ENCODE data around the gene LYPD8.

LYPD8 gene

GRCh38 chr1:248786156-248786555 lies 30.6 kb upstream of the LYPD8 start:
- no peaks in the 10 kb centered on the region for H3K9me3 ChIP-seq
- no peaks in the 10 kb centered on the region for H3K4me1 ChIP-seq
- H3K27me3 ChIP-seq (ENCODE audit: low read depth), result no peaks in the 10 kb centered on the region
- in situ Hi-C loops (cut with MboI; ENCODE audit: low sequenced_read_pairs), result no loop called here
- DNase-seq (ENCODE audit: low spot score in 2 of 2), result no peak
- H3K36me3 ChIP-seq (replicated peaks), result no peaks in the 10 kb centered on the region
- H3K4me3 ChIP-seq, result no peak overlapping the region

GRCh38 chr1:248783367-248783766 lies 27.8 kb upstream of the LYPD8 start:
- Histone ChIP-seq H3K9me3 (no peaks in the 10 kb centered on the region), H3K27me3 (ENCODE audit: low read depth) (no peaks in the 10 kb centered on the region), H3K4me1 (no peaks in the 10 kb centered on the region), H3K36me3 (replicated peaks) (no peaks in the 10 kb centered on the region), H3K4me3 (no peak overlapping the region)
- in situ Hi-C loops (cut with MboI; ENCODE audit: low sequenced_read_pairs), result no loop called here
- no peak for DNase-seq (ENCODE audit: low spot score in 2 of 2)

- DNase-seq (ENCODE audit: low spot score in 2 of 2), result no peak
- Histone ChIP-seq H3K27me3 (ENCODE audit: low read depth) (no peaks in the 10 kb centered on the region), H3K4me1 (no peaks in the 10 kb centered on the region), H3K36me3 (replicated peaks) (no peaks in the 10 kb centered on the region), H3K9me3 (no peaks in the 10 kb centered on the region), H3K4me3 (no peak overlapping the region)
- in situ Hi-C loops (cut with MboI; ENCODE audit: low sequenced_read_pairs), result no loop called here
Measured at GRCh38 chr1:248782416-248783141, 27.0 kb upstream of the LYPD8 start.

GRCh38 chr1:248779350-248779749 lies 23.8 kb upstream of the LYPD8 start:
- no peaks in the 10 kb centered on the region for H3K9me3 ChIP-seq
- no peaks in the 10 kb centered on the region for H3K4me1 ChIP-seq
- in situ Hi-C loops (cut with MboI; ENCODE audit: low sequenced_read_pairs), result no loop called here

GRCh38 chr1:248778906-248779305 lies 23.3 kb upstream of the LYPD8 start:
- Histone ChIP-seq H3K27me3 (ENCODE audit: low read depth) (no peaks in the 10 kb centered on the region), H3K9me3 (no peaks in the 10 kb centered on the region), H3K36me3 (replicated peaks) (no peaks in the 10 kb centered on the region), H3K4me3 (no peak overlapping the region), H3K4me1 (no peaks in the 10 kb centered on the region)
- DNase-seq (ENCODE audit: low spot score in 2 of 2), result no peak
- in situ Hi-C loops (cut with MboI; ENCODE audit: low sequenced_read_pairs), result no loop called here

More at GRCh38 chr1:248779350-248779749, 23.8 kb upstream of the LYPD8 start:
- no peak for DNase-seq (ENCODE audit: low spot score in 2 of 2)
- no peaks in the 10 kb centered on the region for H3K27me3 ChIP-seq (ENCODE audit: low read depth)
- no peaks in the 10 kb centered on the region for H3K36me3 ChIP-seq (replicated peaks)
- no peak overlapping the region for H3K4me3 ChIP-seq

GRCh38 chr1:248776991-248777390 lies 21.4 kb upstream of the LYPD8 start:
- in situ Hi-C loops (cut with MboI; ENCODE audit: low sequenced_read_pairs), result no loop called here
- no peaks in the 10 kb centered on the region for H3K4me1 ChIP-seq
- no peak for DNase-seq (ENCODE audit: low spot score in 2 of 2)
- H3K36me3 ChIP-seq (replicated peaks), result no peaks in the 10 kb centered on the region
- no peaks in the 10 kb centered on the region for H3K27me3 ChIP-seq (ENCODE audit: low read depth)
- no peak overlapping the region for H3K4me3 ChIP-seq
- H3K9me3 ChIP-seq, result no peaks in the 10 kb centered on the region

- DNase-seq (ENCODE audit: low spot score in 2 of 2), result no peak
- in situ Hi-C loops (cut with MboI; ENCODE audit: low sequenced_read_pairs), result no loop called here
- H3K4me1 ChIP-seq, result no peaks in the 10 kb centered on the region
- H3K4me3 ChIP-seq, result no peak overlapping the region
- H3K36me3 ChIP-seq (replicated peaks), result no peaks in the 10 kb centered on the region
- no peaks in the 10 kb centered on the region for H3K27me3 ChIP-seq (ENCODE audit: low read depth)
- no peaks in the 10 kb centered on the region for H3K9me3 ChIP-seq
Measured at GRCh38 chr1:248775441-248775840, 19.9 kb upstream of the LYPD8 start.

GRCh38 chr1:248759644-248760043 lies 4.1 kb upstream of the LYPD8 start:
- Histone ChIP-seq H3K36me3 (replicated peaks) (no peaks in the 10 kb centered on the region), H3K4me1 (no peaks in the 10 kb centered on the region), H3K27me3 (ENCODE audit: low read depth) (no peaks in the 10 kb centered on the region), H3K4me3 (no peak overlapping the region), H3K9me3 (no peaks in the 10 kb centered on the region)
- DNase-seq (ENCODE audit: low spot score in 2 of 2), result no peak
- in situ Hi-C loops (cut with MboI; ENCODE audit: low sequenced_read_pairs), result no loop called here

GRCh38 chr1:248758352-248758751 lies 2.8 kb upstream of the LYPD8 start:
- no peak for DNase-seq (ENCODE audit: low spot score in 2 of 2)
- Histone ChIP-seq H3K27me3 (ENCODE audit: low read depth) (no peaks in the 10 kb centered on the region), H3K9me3 (no peaks in the 10 kb centered on the region), H3K36me3 (replicated peaks) (no peaks in the 10 kb centered on the region), H3K4me1 (no peaks in the 10 kb centered on the region), H3K4me3 (no peak overlapping the region)
- in situ Hi-C loops (cut with MboI; ENCODE audit: low sequenced_read_pairs), result no loop called here

GRCh38 chr1:248757784-248758195 lies 2.2 kb upstream of the LYPD8 start:
- in situ Hi-C loops (cut with MboI; ENCODE audit: low sequenced_read_pairs), result no loop called here
- no peak for DNase-seq (ENCODE audit: low spot score in 2 of 2)
- Histone ChIP-seq H3K9me3 (no peaks in the 10 kb centered on the region), H3K27me3 (ENCODE audit: low read depth) (no peaks in the 10 kb centered on the region), H3K36me3 (replicated peaks) (no peaks in the 10 kb centered on the region), H3K4me3 (no peak overlapping the region), H3K4me1 (no peaks in the 10 kb centered on the region)

- Histone ChIP-seq H3K27me3 (ENCODE audit: low read depth) (no peaks in the 10 kb centered on the region), H3K9me3 (no peaks in the 10 kb centered on the region), H3K36me3 (replicated peaks) (no peaks in the 10 kb centered on the region), H3K4me3 (no peak overlapping the region), H3K4me1 (no peaks in the 10 kb centered on the region)
- DNase-seq (ENCODE audit: low spot score in 2 of 2), result no peak
- in situ Hi-C loops (cut with MboI; ENCODE audit: low sequenced_read_pairs), result no loop called here
Measured at GRCh38 chr1:248756636-248757035, 1.1 kb upstream of the LYPD8 start.

GRCh38 chr1:248756151-248756550 lies 592 bp upstream of the LYPD8 start:
- in situ Hi-C loops (cut with MboI; ENCODE audit: low sequenced_read_pairs), result no loop called here
- DNase-seq (ENCODE audit: low spot score in 2 of 2), result no peak

GRCh38 chr1:248753708-248754280 lies 1.8 kb downstream of the LYPD8 start:
- no peak for DNase-seq (ENCODE audit: low spot score in 2 of 2)
- Histone ChIP-seq H3K4me3 (no peak overlapping the region), H3K36me3 (replicated peaks) (no peaks in the 10 kb centered on the region), H3K4me1 (no peaks in the 10 kb centered on the region), H3K27me3 (ENCODE audit: low read depth) (no peaks in the 10 kb centered on the region), H3K9me3 (no peaks in the 10 kb centered on the region)
- in situ Hi-C loops (cut with MboI; ENCODE audit: low sequenced_read_pairs), result no loop called here

More at GRCh38 chr1:248756151-248756550, 592 bp upstream of the LYPD8 start:
- Histone ChIP-seq H3K27me3 (ENCODE audit: low read depth) (no peaks in the 10 kb centered on the region), H3K4me1 (no peaks in the 10 kb centered on the region), H3K9me3 (no peaks in the 10 kb centered on the region), H3K36me3 (replicated peaks) (no peaks in the 10 kb centered on the region), H3K4me3 (no peak overlapping the region)

GRCh38 chr1:248753029-248753594 lies 2.4 kb downstream of the LYPD8 start:
- H3K36me3 ChIP-seq (replicated peaks), result no peaks in the 10 kb centered on the region
- no peak for DNase-seq (ENCODE audit: low spot score in 2 of 2)
- no peaks in the 10 kb centered on the region for H3K4me1 ChIP-seq
- H3K9me3 ChIP-seq, result no peaks in the 10 kb centered on the region
- H3K27me3 ChIP-seq (ENCODE audit: low read depth), result no peaks in the 10 kb centered on the region
- no peak overlapping the region for H3K4me3 ChIP-seq
- in situ Hi-C loops (cut with MboI; ENCODE audit: low sequenced_read_pairs), result no loop called here

All from HAP-1 (cell line).